Stimulated activated CD4-positive, alpha-beta T cell treated with anti-CD3 and anti-CD28 coated beads, Interleukin-1b, Interleukin-23, amount 100 ng/mL, for 4 hours (primary cell): ENCODE measurements around the gene CASKIN1.
"Not testable (repeated sequence)": the region's sequence is repeated elsewhere in the genome, so short reads cannot be mapped to it uniquely, and the experiment has no call there.

ENCODE experiments used
- DNase-seq, 2 donors: peaks; one replicate each; pipeline ENCODE4 v3.0.0-alpha.2; 2020; ENCODE audit warnings: low read depth in 2 of 2

CASKIN1 gene

DNA sequence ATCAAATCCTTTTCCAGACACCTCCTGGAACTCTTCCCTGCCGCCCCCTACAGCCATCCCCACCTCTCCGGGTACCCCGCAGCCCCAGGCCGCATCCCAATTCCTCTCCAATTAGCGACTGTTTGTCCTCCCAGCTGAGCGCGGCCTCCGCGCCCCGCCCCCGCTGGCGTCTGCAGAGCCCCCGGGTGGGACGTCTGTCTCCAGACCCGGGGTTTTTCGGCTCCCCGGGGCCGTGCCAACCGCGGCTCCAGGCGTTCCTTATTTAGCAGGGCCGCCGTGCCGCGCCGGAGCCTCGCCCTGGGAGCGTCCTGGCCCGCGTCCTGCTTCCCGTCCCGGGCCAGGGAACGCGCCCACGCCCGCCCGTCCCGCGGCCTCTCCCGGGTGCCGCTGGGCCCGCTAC lies 61.3 kb downstream of the CASKIN1 start:
- DNase-seq: not testable (repeated sequence)

DNA sequence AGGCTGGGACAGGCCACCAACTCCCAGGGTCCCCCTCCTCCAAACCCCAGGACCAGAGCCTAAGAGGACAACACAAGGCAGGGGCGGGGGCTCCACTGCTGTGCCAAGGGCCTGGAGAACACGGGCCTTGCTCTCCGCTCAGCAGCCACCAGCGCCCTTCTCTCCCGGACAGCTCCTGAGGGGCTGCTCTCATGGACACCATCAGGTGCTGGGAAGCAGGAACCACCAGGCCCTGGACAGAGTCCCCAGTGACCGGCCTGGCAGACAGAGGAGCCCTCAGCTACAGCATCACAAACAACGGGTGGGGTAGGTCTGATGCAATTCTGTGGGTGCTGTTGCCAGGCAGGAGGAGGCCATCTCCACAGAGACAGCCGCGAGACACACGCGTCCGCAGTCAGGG lies 62.6 kb downstream of the CASKIN1 start:
- not testable (repeated sequence) for DNase-seq

GRCh38 chr16:2129890-2130447 lies 66.4 kb downstream of the CASKIN1 start:
- not testable (repeated sequence) for DNase-seq

DNA sequence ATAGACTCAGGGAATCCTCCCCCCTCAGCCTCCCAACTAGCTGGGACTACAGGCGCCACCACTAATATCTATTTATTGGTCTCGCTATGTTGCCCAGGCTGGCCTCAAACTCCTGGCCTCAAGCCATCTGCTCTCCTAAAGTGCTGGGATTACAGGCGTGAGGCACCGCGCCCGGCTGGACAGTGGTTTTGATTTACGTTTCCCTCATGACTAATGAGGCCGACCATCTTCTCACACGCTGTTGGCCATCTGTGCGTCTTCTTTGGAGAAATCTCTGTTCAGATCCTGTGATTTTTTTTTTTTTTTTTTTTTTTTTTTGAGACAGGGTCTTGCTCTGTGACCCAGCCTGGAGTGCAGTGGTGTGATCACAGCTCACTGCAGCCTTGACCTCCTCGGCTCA lies 67.2 kb downstream of the CASKIN1 start:
- DNase-seq: not testable (repeated sequence)

DNA sequence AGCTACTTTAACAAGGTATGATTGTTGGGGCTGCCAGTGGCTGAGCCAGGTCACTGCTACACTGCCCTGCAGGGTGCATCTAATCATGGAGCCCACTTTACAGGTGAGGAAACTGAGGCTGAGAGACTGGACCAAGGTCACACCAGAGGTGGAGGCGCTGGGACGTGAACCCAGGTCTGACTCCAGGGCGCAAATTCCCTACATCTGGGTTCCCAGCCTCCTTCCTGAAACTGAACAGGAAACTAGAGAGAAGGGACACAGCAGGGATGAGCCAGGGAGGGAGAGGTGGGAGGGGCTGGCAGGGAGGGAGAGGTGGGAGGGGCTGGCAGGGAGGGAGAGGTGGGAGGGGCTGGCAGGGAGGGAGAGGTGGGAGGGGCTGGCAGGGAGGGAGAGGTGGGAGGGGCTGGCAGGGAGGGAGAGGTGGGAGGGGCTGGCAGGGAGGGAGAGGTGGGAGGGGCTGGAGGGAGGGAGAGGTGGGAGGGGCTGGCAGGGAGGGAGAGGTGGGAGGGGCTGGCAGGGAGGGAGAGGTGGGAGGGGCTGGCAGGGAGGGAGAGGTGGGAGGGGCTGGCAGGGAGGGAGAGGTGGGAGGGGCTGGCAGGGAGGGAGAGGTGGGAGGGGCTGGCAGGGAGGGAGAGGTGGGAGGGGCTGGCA lies 68.7 kb downstream of the CASKIN1 start:
- DNase-seq: peak in 1 of 2 donors; percentile 19
